Endothelial cell of hepatic sinusoid (primary cell): ENCODE results near the gene IQCC.

Experiments used
- in situ Hi-C: cut with HindIII; loops from 2 replicates; pipeline ENCODE4 v1.10.0; 2017; ENCODE audit warnings: low sequenced_read_pairs

IQCC gene

DNA sequence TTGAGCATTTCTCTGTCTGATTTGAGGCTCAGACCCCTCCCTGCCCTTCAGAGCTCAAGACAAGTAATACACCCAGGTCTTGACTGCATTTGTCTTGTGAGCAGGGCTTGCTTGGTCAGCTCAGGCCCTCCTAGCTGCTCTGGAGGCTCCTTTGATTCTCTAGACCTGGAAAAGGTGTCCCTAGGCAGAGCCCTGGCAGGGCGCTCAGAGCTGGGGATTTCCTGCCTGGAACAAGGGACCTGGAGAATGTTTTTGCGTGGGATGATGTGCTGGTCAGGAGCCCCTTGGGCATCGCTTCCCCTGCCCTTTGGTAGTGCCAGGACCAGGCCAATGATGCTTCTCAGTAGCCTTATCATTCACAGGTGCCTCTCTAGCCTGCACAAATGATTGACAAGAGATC lies 9.9 kb upstream of the IQCC start:
- in situ Hi-C loops = no loop called here

DNA sequence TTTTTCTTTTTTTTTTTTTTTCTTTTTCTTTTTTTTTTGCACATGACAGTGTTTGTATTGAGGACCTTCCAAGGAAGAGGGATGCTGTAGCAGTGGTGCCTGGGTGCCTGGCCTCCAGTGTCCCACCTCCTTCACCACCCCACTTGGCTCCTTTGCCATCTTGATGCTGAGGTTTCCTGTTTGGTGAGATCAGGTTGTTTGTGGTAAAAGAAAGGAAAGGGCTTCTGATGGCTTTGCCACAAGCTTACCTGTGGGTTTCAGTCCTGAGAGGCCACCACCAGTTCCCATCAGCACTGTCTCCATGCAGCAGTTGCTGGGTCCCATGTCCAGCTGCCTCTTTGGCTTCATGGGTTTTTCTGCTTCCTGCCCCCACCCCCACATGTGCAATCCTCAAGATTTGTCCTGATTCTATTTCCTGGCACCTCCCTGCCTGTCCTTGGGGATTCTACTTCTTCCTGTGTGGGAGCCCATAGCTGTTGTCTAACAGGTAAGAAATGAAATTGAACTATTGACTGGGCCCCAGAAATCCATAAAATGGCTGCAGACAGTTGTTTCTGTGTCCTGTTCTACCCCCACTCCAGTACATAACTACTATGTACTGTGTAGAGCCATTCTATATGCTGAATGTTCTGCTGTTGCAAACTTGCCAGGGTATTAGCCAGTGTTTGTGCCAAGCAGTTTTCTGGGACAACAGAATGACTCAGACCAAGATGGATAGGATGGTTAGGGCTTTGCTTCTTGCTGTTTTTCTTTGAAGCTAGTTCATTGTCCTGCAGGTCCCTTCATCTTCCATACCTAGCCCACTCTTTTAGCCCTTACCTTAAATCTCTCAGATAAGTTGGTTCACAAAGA lies 9.3 kb upstream of the IQCC start:
- in situ Hi-C loops = no loop called here

- in situ Hi-C loops = no loop called here
Measured at GRCh38 chr1:32197074-32197473, 8.4 kb upstream of the IQCC start.

DNA sequence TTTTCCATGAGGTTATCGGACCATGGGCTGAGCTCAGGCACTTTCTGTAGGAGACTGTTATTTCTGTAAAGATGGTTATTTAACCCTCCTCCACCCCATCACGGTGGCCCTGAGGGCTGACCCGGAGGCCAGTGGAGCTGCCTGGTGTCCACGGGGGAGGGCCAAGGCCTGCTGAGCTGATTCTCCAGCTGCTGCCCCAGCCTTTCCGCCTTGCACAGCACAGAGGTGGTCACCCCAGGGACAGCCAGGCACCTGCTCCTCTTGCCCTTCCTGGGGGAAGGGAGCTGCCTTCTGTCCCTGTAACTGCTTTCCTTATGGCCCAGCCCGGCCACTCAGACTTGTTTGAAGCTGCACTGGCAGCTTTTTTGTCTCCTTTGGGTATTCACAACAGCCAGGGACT lies 7.6 kb upstream of the IQCC start:
- in situ Hi-C loops = no loop called here

DNA sequence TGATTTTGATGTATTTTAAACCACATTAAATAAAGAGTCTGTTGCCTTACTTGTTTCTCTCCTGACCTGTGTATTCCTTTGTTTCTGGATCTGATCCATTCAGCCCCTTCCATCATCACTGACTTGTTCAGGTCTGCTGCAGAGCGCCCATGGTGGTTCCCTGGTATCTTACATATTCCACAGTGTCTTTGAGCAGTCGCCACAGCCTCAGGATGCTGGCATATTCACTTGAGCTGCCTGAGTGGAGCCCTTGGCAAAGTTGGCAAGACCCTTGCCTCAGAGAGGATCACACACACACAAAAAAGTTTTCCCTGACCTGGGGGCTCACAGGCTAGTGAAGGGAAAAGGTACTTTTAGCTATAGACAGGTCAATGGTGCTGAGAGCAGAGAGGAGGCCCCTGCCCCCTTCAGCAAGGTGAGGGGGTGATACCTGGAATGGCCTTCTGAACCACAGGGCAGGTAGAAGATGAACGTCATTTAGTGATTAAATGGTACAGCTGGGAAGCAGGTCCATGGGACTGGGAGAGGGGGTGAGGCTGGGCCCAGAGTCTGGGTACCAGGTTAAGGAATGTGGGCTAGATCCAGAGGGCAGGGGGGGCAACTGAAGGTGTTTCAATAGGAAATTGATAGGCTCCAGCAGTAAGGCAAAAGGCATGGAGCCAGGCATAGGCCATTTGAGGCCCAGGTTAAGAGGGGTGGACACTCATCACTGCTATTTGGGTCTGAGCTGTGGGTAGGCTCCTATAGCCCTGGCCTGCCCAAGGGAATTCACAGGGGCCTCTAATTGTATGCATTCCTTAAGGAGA lies 7.0 kb upstream of the IQCC start:
- in situ Hi-C loops = no loop called here

- in situ Hi-C loops = no loop called here
Measured at GRCh38 chr1:32199043-32199716, 6.3 kb upstream of the IQCC start.

DNA sequence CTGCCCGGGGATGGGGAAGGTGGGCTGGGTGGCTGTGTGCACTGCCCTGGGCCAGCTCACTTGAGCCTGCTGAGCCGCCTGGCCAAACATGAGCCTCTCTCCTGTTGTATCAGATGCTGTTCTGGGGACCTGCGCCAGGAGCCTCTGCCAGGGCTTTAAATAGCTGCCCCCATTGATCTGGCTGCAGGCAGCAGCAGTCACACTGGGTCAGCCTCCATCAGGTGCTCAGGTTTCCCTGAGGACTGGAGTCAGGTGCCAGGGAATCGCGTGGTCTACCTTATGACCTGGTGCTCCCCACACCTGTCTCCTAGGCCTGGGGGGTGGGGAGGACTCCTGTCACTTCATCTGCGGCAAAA lies 5.8 kb upstream of the IQCC start:
- in situ Hi-C loops = no loop called here

- in situ Hi-C loops = no loop called here
Measured at GRCh38 chr1:32200226-32201010, 5.1 kb upstream of the IQCC start, which contains the start of gene CCDC28B. Gene CCDC28B, plus strand, starts transcription at chr1:32200595. Its CDS starts 1,341 bp downstream, at chr1:32201936.

DNA sequence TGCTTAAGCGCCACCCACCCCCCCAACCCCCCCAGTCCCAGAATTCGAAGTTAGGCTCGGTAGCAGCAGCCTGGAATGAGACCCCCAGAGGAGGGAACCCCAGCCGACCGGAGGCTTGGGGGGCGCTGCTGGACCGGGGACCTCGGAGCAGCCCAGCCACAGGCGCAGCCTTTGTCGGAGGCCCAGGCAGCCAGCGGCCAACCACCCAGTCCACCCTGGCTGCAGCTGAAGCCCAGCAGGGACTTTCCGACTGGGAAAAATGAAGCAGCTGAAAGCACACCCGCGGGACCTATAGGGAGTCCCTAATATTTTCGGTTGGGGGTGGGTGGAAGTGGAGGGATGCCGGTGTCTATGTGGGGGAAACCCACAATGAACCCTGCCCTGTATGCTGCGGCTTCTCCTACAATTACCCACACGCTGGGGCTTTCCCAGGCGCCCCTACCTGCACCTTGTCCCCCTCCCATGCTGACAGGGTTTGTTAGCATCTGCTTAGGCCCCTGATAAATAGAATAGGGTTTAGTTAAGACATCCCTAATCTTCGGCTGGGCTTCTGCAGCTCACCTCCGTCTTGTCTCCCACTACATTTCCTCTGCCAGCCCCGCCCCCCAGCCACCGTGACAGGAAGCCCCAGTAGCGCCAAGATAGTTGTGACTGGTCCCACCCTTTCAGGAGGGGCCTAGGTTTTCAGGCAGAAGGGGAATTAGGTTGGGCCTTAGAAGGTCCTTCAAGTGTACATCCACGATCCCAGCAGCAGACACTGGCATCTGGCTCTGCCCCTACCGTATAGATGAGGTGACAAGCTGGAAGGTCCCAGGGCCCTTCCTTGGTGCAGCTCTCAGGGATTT lies 4.2 kb upstream of the IQCC start:
- in situ Hi-C loops = no loop called here

DNA sequence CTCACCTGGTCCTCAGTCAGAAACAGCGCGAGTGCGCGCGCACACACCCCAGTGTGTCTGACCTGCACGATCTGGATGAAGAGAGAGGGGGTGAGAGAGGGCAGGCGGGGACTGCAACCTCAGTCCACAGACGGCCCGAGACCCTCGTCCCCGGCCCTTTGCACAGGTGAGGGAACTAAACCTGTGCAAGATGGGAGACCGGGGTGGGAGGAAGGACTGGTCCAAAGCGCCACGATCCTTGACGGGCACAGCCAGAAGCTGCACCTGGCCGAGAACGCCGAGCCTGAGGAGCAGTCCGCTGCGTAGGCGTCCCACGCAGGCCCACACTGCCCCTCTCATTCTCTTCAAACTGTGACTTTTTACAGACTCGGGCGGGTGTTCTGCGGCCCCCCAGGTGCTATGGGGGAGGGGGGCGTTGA lies 519 bp upstream of the IQCC start:
- in situ Hi-C loops = loop anchor here (5.0 kb wide), 1 partner anchor 202 kb away; no protein-coding TSS in a partner anchor

- in situ Hi-C loops = loop anchor here (5.0 kb wide), 1 partner anchor 199 kb away; no protein-coding TSS in a partner anchor
Measured at GRCh38 chr1:32208469-32208868, 3.0 kb downstream of the IQCC start.

DNA sequence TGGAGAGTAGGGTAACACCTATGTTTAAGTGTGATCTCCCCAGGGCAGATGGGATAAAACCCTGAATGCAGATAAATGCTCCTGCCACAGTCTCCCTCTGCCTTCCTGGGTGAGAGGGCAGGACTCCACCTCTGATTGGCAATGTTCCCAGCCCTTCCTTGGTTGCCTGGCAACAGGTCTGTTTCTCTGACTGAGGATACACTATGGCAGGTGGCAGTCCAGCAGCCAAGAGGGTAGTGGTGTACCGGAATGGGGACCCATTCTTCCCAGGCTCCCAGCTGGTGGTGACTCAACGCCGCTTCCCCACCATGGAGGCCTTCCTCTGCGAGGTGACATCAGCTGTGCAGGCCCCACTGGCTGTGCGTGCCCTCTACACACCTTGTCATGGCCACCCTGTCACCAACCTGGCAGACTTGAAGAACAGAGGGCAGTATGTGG lies 3.4 kb downstream of the IQCC start, which contains the start of gene DCDC2B:
DCDC2B (plus strand) TSS at position 199 of the 438 bp plus-strand sequence; CDS start at position 204, 5 bp downstream.
- in situ Hi-C loops = loop anchor here (5.0 kb wide), 1 partner anchor 198 kb away; no protein-coding TSS in a partner anchor

GRCh38 chr1:32215629-32216480 lies 10.4 kb downstream of the IQCC start:
- in situ Hi-C loops = no loop called here

DNA sequence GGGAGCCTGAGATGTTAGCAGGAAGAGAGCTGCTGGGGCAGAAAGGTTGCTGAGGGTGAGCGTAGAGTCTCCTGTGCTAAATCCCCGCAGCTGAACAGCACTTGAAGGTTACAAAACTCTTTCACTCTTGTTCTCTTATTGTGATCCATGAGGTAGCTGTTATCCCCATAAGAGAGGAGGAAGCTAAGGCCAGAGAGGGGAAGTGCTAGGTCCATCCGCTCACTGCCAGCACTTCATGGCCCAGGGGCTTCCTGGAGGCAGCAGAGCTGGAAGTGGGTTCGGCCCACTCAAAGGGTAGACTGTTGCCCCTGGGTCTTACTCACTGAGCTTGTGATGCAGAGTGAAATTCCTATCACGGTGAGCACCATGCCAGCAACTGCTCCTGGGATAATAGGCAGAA lies 11.1 kb downstream of the IQCC start:
- in situ Hi-C loops = no loop called here

- in situ Hi-C loops = no loop called here
Measured at GRCh38 chr1:32219022-32219421, 13.6 kb downstream of the IQCC start.

DNA sequence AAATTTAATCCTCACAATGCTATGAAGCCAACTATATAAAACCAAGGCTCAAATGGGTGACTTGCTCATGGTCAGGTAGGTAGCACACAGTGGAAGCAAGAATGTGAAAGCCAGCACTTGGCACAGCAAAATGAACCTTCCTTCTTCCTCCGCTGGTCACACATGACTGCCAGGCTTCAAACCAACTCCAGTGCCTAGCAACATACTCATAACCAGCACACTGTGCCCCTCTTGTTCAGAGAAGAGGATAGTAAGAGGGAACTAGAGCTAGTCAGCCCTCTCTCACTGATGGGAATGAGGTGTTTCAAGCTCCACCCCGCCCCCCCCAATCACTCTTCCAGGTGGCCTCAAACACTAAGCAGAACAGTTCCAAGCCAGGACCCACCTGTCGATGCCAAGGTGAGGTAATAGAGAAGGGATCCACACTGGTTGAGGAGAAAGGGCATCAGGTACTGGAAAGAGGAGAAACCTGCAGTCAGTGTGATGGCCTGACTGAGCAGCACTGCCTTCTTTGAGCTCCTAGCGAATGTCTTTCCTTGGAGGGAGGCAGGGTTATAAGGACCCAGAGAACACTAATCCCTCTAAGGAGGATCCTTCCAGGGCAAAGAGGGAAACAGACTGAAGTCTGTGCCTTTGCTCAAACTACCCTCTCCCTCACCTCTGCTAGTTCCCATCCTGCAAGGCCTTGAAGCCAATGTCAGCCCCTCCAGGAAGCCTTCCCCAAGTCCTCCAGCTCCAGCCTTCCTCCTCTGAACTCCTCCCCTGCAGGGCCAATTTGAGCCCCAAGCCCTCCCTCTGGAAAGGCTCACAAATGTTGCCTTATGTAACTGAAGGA lies 15.5 kb downstream of the IQCC start:
- in situ Hi-C loops = no loop called here

GRCh38 chr1:32221581-32221979 lies 16.1 kb downstream of the IQCC start:
- in situ Hi-C loops = no loop called here
